MM.1S (cell line): ENCODE measurements around the gene ERC2.

Experiments
- EZH2 ChIP-seq: fragments of 300-600 bp; sonication (generic); optimal IDR thresholded peaks from 2 replicates; pipeline ENCODE3; 2017; ENCODE audit warnings: low read depth, mild to moderate bottlenecking, antibody characterized with exemption, low read length, mixed read lengths
- EZH2phosphoT487 ChIP-seq: fragments of 300-600 bp; sonication (generic); IDR thresholded peaks from 2 replicates; pipeline ENCODE4 v1.6.1; 2018; ENCODE audit warnings: antibody characterized with exemption, low read length
- TF ChIP-seq, protein P1 (sequence below): fragments of 300-600 bp; sonication (generic); IDR thresholded peaks from 2 replicates; pipeline ENCODE4 v1.5.1; 2016; ENCODE audit warnings: antibody characterized with exemption, low read length, mixed read lengths

- TF ChIP-seq, protein P1, sequence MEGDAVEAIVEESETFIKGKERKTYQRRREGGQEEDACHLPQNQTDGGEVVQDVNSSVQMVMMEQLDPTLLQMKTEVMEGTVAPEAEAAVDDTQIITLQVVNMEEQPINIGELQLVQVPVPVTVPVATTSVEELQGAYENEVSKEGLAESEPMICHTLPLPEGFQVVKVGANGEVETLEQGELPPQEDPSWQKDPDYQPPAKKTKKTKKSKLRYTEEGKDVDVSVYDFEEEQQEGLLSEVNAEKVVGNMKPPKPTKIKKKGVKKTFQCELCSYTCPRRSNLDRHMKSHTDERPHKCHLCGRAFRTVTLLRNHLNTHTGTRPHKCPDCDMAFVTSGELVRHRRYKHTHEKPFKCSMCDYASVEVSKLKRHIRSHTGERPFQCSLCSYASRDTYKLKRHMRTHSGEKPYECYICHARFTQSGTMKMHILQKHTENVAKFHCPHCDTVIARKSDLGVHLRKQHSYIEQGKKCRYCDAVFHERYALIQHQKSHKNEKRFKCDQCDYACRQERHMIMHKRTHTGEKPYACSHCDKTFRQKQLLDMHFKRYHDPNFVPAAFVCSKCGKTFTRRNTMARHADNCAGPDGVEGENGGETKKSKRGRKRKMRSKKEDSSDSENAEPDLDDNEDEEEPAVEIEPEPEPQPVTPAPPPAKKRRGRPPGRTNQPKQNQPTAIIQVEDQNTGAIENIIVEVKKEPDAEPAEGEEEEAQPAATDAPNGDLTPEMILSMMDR = no peak
- TF ChIP-seq EZH2phosphoT487 (no peak), EZH2 (no peak)
Observed at GRCh38 chr3:56322862-56323261, 145.4 kb downstream of the ERC2 start.
